WERI-Rb-1 (cell line): ENCODE results near the gene USP30.
"Not testable (repeated sequence)": the region's sequence is repeated elsewhere in the genome, so short reads cannot be mapped to it uniquely, and the experiment has no call there.

Experiments
- DNase-seq: peaks from one replicate; pipeline ENCODE4 v3.0.0-alpha.2; 2020
- H3K27ac ChIP-seq: fragments of 250-450 bp; sonication (Bioruptor Pico); 2 replicates; pipeline ENCODE4 v1.5.1; 2020; ENCODE audit warnings: mild to moderate bottlenecking, moderate library complexity
- H3K27me3 ChIP-seq: fragments of 250-450 bp; sonication (Bioruptor Pico); 2 replicates; pipeline ENCODE4 v1.5.1; 2021; ENCODE audit warnings: mild to moderate bottlenecking, low read depth, moderate library complexity; ENCODE audit not compliant: insufficient read depth, severe bottlenecking
- H3K36me3 ChIP-seq: fragments of 250-450 bp; sonication (Bioruptor Pico); 2 replicates; pipeline ENCODE4 v1.5.1; 2020; ENCODE audit warnings: mild to moderate bottlenecking, moderate library complexity
- H3K4me3 ChIP-seq: 2 replicates; pipeline ENCODE4 v1.5.1; 2011; ENCODE audit warnings: low read depth, mild to moderate bottlenecking, control low read depth, low read length
- H3K9me3 ChIP-seq: fragments of 250-450 bp; sonication (Bioruptor Pico); 2 replicates; pipeline ENCODE4 v1.5.1; 2021; ENCODE audit warnings: mild to moderate bottlenecking, moderate library complexity; ENCODE audit not compliant: severe bottlenecking
- TF ChIP-seq, protein P1 (sequence below): IDR thresholded peaks from 2 replicates; pipeline ENCODE4 v1.5.1; 2011; ENCODE audit warnings: low read depth, mild to moderate bottlenecking, control low read depth, inconsistent platforms, low read length

The USP30 gene

DNA sequence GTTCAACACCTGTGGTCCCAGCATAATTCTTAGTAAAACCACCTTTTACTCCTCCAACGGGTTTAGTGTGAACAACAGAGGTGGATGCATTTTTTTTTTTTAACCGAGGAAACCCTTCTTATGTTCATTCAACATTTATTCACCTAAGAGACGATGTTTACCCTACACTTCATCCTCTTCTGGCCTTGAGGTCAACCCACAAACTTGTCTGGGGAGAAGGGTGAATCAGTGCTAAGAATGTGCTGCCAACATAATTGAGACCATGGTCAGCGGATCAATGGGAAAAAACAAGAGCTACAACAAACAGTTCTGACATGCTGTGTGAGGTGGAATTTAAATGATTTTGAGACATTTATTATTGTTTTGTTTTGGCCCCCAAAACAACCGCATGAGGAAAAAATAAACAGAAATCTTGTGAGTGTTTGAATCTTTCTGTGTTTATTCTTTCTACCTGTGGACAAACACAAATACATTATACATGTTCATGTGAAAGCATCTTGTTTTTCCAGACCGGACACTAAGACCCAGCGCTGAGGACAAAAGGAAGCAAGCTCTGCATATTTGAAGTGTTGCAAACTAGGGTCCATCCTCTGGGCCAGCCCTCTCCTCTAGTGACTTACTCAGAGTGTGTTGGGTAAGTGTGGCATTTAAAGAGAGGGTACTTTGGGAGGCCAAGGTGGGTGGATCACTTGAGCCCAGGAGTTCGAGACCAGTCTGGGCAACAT, 5.1 kb upstream of the USP30 start:
- Histone ChIP-seq H3K27me3 (no peaks in the 10 kb centered on the region), H3K4me3 (no peak overlapping the region), H3K36me3 (no peaks in the 10 kb centered on the region), H3K9me3 (no peaks in the 10 kb centered on the region), H3K27ac (no peak overlapping the region)
- TF ChIP-seq, protein P1, sequence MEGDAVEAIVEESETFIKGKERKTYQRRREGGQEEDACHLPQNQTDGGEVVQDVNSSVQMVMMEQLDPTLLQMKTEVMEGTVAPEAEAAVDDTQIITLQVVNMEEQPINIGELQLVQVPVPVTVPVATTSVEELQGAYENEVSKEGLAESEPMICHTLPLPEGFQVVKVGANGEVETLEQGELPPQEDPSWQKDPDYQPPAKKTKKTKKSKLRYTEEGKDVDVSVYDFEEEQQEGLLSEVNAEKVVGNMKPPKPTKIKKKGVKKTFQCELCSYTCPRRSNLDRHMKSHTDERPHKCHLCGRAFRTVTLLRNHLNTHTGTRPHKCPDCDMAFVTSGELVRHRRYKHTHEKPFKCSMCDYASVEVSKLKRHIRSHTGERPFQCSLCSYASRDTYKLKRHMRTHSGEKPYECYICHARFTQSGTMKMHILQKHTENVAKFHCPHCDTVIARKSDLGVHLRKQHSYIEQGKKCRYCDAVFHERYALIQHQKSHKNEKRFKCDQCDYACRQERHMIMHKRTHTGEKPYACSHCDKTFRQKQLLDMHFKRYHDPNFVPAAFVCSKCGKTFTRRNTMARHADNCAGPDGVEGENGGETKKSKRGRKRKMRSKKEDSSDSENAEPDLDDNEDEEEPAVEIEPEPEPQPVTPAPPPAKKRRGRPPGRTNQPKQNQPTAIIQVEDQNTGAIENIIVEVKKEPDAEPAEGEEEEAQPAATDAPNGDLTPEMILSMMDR, result no peak
- DNase-seq, result no peak

DNA sequence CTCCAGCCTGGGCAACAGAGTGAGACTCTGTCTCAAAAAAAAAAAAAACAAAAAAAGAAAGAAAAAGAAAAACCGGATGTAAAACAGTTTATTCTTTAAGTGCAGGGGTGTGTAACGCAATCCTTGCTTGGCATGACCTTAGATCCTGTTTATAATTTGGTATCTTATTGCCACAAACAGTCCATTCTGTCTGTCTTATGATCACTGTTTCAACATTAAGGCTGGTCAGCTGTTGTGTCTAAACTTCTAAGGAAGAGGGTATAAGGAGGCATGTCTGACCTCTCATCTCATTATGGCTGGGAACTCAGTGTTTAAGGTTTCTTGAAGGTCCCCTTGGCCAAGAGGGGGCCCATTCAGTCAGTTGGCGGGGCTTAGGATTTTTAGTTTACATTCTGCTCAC, 3.7 kb upstream of the USP30 start:
- not testable (repeated sequence) for DNase-seq, H3K4me3 ChIP-seq, H3K9me3 ChIP-seq, H3K27me3 ChIP-seq, H3K27ac ChIP-seq, H3K36me3 ChIP-seq

DNA sequence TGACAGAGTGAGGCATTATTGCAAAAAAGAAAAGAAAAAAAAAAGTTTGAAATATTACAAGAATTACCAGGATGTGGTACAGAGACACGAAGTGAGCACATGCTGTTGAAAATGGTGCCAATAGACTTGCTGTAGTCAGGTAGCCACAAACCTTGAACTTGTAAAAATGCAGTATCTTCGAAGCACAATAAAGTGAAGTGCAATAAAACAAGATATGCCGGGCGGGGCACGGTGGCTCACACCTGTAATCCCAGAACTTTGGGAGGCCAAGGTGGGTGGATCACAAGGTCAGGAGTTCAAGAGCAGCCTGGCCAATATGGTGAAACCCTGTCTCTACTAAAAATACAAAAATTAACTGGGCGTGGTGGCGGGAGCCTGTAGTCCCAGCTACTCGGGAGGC, 2.6 kb upstream of the USP30 start:
- not testable (repeated sequence) for H3K4me3 ChIP-seq, H3K36me3 ChIP-seq, H3K27me3 ChIP-seq, H3K27ac ChIP-seq, H3K9me3 ChIP-seq, DNase-seq

DNA sequence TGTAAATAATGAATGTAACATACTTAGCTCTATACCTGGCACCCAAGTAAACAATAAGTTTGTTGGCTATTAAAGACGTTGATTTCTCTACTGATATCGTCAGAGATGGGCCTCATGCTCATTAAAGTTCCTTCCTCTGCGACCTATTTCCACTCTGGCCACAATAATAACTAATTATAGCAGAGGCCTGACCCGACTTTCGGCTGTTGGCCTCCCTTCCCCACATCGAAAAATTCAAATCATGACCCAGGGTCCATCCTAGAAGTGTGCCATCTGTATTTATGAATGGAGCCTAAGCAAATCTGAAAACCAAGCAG, 321 bp upstream of the USP30 start:
- peak overlapping the region; percentile 92 for H3K4me3 ChIP-seq
- TF ChIP-seq, protein P1, result no peak
- H3K27ac ChIP-seq, result peak overlapping the region; percentile 76
- no peaks in the 10 kb centered on the region for H3K36me3 ChIP-seq
- DNase-seq, result no peak
- H3K27me3 ChIP-seq, result no peaks in the 10 kb centered on the region
- no peaks in the 10 kb centered on the region for H3K9me3 ChIP-seq

DNA sequence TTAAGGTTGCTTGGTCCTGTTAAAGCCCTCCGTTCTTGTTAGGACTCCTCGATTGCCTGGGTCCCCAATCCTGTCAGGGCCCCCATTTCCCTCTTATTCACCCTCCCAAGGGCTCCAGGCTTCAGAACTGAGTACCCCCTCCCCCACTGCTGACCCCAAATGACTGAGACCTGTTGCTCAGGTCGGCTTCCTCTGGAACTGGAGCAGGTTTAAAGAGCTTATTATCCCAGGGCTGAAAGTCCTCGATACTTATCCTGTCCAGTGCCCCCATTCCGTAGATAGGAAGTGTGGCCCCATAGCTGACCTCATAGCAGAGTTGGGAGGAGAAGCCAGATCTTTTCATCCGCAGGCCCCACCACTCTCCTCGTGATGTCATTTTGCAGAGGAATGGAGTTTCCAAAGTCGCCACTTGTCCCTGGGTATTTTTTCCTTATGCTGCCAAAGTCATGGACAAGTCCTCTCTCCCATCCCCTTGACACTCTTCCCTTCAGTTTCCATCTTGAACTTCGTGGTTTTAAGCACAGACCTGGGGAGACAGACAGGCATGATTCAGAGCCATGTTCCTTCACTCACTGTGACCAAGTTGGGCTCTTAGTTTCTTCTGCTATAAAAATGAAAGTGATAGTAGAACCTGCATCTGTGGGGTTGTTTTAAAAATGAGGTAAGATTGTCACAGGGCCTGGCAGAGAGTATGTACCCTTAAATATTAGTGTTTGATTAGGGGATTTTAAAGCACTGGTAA, 1.2 kb downstream of the USP30 start:
- no peaks in the 10 kb centered on the region for H3K27me3 ChIP-seq
- H3K9me3 ChIP-seq, result no peaks in the 10 kb centered on the region
- TF ChIP-seq, protein P1, result no peak
- H3K4me3 ChIP-seq, result peak overlapping the region; percentile 92
- H3K27ac ChIP-seq, result peak overlapping the region; percentile 76
- H3K36me3 ChIP-seq, result no peaks in the 10 kb centered on the region
- DNase-seq, result peak; percentile 71

DNA sequence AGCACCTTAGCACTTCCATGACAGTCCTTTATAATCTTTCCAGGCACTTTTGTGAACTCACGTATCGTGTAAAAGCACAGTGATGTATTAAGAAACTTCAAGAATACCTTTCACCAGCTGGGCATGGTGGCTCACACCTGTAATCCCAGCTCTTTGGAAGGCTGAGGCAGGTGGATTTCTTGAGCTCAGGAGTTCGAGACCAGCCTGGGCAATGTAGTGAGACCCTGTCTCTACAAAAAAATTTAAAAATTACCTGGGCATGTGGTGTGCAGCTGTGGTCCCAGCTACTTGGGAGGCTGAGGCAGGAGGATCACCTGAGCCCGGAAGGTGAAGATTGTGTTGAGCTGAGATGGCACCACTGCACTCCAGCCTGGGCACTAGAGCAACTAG, 1.7 kb downstream of the USP30 start:
- H3K9me3 ChIP-seq, H3K4me3 ChIP-seq, H3K27ac ChIP-seq, H3K36me3 ChIP-seq, DNase-seq, H3K27me3 ChIP-seq: not testable (repeated sequence)

DNA sequence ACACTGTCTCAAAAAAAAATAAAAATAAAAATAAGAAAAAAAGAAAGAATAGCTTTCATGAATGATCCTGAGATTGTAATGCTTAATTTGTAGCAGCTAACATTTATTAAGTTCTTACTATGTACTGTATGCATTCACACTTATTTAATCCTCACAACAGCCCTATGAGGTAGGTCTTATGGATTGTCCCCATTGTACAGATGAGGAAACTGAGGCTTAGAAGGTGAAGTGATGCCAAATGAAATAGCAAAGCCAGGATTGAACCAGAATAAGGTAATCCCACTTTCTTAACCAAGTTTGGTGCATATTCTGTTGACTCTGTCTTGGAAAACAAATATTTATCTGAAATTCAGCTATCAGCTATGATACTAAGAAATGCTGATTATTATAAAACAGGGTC, 2.1 kb downstream of the USP30 start:
- Histone ChIP-seq H3K36me3 (no peaks in the 10 kb centered on the region; the same call in none of the 2 replicates), H3K27ac (no peak overlapping the region), H3K9me3 (no peaks in the 10 kb centered on the region), H3K27me3 (no peaks in the 10 kb centered on the region), H3K4me3 (no peak overlapping the region)
- no peak for DNase-seq
- TF ChIP-seq, protein P1, result no peak
